ENCODE measurements around the gene POU2AF1.

Gene POU2AF1

GRCh38 chr11:111409915-111410314 is 30.8 kb upstream of the POU2AF1 start:
- no peak for TF ChIP-seq CTCF (IDR thresholded peaks at IDR 0.05; ENCODE audit: insufficient read depth, missing control alignments)
- FAIRE-seq: no peak
- no peak for DNase-seq (ENCODE audit: insufficient read length, low spot score)

- DNase-seq (ENCODE audit: insufficient read length, low spot score) (no peak), FAIRE-seq (no peak)
- TF ChIP-seq CTCF (IDR thresholded peaks at IDR 0.05; ENCODE audit: insufficient read depth, missing control alignments): no peak
Observed at GRCh38 chr11:111408789-111409727, 30.0 kb upstream of the POU2AF1 start.

GRCh38 chr11:111407652-111408051 is 28.6 kb upstream of the POU2AF1 start:
- TF ChIP-seq CTCF (IDR thresholded peaks at IDR 0.05; ENCODE audit: insufficient read depth, missing control alignments): no peak
- FAIRE-seq (no peak), DNase-seq (ENCODE audit: insufficient read length, low spot score) (no peak)

- no peak for TF ChIP-seq CTCF (IDR thresholded peaks at IDR 0.05; ENCODE audit: insufficient read depth, missing control alignments)
- DNase-seq (ENCODE audit: insufficient read length, low spot score): no peak
- FAIRE-seq: no peak
Observed at GRCh38 chr11:111406589-111406988, 27.5 kb upstream of the POU2AF1 start.

GRCh38 chr11:111406091-111406490 is 27.0 kb upstream of the POU2AF1 start:
- DNase-seq (ENCODE audit: insufficient read length, low spot score): no peak
- FAIRE-seq: no peak
- TF ChIP-seq CTCF (IDR thresholded peaks at IDR 0.05; ENCODE audit: insufficient read depth, missing control alignments): no peak

GRCh38 chr11:111405551-111405950 is 26.5 kb upstream of the POU2AF1 start:
- FAIRE-seq: no peak
- TF ChIP-seq CTCF (IDR thresholded peaks at IDR 0.05; ENCODE audit: insufficient read depth, missing control alignments): no peak
- DNase-seq (ENCODE audit: insufficient read length, low spot score): no peak

- FAIRE-seq (no peak), DNase-seq (ENCODE audit: insufficient read length, low spot score) (no peak)
- TF ChIP-seq CTCF (IDR thresholded peaks at IDR 0.05; ENCODE audit: insufficient read depth, missing control alignments): no peak
Observed at GRCh38 chr11:111403051-111403726, 24.1 kb upstream of the POU2AF1 start.
